IgD-negative memory B cell (primary cell): ENCODE data around the gene GMPR2. TPM values are rescaled to one million over a fixed set of nuclear protein-coding genes. Genes with fewer than 3 reads are reported as not detected.
A peak's percentile ranks its signal among the peaks of the same experiment; 100 is the strongest.
"Not testable (repeated sequence)": the region's sequence is repeated elsewhere in the genome, so short reads cannot be mapped to it uniquely, and the experiment has no call there.

ENCODE experiments used
- H3K27ac Mint-ChIP-seq, 3 donors: one replicate each; pipeline ENCODE4 v1.8.0; 2020 to 2022; ENCODE audit warnings: mild to moderate bottlenecking in 3 of 3, mixed read lengths in 3 of 3, moderate library complexity in 1 of 3
- H3K27me3 Mint-ChIP-seq: one replicate; pipeline ENCODE4 v1.8.0; 2021; ENCODE audit warnings: mixed read lengths
- H3K36me3 Mint-ChIP-seq: one replicate; pipeline ENCODE4 v1.8.0; 2020; ENCODE audit warnings: mild to moderate bottlenecking, mixed read lengths
- H3K4me1 Mint-ChIP-seq, 3 donors: one replicate each; pipeline ENCODE4 v1.8.0; 2020 to 2022; ENCODE audit warnings: mixed read lengths in 3 of 3, mild to moderate bottlenecking in 1 of 3
- H3K4me3 Mint-ChIP-seq, 4 donors: one replicate each; pipeline ENCODE4 v1.8.0; 2020 to 2022; ENCODE audit warnings: mild to moderate bottlenecking in 4 of 4, mixed read lengths in 4 of 4, moderate library complexity in 3 of 4
- H3K9me3 Mint-ChIP-seq, 3 donors: one replicate each; pipeline ENCODE4 v1.8.0; 2020 to 2021; ENCODE audit warnings: mixed read lengths in 3 of 3, mild to moderate bottlenecking in 1 of 3
- polyA plus RNA-seq: library from polyadenylated mRNA; unstranded; fragments of 300-500 nt; fragmentation: Illumina TruSeq; gene quantifications from one replicate; pipeline ENCODE4 v1.2.3, GENCODE V29; 2021

The GMPR2 gene
- polyA plus RNA-seq, 1 donor from 2014 or later: 64.1 TPM

DNA sequence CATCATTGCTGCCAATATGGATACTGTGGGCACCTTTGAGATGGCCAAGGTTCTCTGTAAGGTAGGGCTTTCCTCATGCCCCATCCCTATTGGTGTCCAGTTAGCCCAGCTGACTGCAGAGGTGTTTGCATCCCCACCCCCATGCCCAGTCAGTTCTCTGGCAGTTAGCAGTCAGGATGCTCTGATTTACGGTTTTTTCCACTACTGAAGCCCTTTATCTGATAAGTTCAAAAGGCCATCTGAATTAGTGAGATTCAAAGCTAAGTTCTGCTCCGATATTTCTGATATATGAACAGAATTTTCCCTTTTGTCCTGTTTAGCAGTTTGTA lies 773 bp downstream of the GMPR2 start:
- Mint-ChIP-seq H3K27ac (peak overlapping the region in 2 of 3 donors; percentile 88 to 94), H3K36me3 (no peaks in the 10 kb centered on the region)

DNA sequence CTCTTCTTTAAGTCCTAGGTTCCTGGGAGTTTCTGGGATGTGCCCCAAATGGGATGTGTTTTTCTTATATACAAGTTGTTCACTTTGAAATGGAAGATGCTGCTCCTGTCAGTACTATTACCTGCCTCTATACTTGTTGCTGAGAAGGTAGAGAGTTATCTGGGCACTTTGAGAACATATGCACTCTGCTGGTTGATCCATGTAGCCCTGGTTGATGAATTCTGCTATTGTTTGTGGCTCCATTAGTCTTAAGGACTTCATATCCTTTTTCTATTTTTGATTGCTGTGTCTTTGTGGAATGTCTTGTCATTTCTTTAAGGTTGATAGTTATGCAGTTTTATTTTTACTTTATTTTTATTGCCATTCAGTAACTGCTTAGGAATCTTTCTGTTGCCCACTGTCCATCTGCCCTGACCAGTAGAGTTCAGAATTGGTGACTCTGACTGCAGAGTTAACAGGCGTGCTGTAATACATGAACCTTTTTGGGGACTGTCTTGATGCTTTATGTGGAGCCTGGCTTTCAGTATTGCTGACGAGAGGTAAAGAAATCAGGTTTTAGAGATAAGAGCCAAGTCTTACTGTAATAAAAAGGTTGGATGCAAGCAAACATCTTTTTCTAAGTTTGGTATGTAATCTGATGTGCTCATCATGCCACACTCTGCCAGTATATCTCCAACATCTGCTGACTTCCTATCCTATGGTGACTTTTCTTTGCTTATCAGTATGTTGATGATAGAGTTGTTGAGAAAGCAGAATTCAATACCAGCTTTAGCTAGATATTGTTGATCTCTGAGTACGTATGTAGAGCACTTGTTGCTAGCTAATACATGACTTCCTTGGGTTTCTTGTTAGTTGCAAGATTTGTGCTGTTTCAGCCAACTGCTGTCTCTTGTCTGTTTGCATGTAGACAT lies 1.6 kb downstream of the GMPR2 start:
- Mint-ChIP-seq H3K27ac (peak overlapping the region; percentile 82 to 89 (median 88)), H3K36me3 (no peaks in the 10 kb centered on the region), H3K9me3 (no peaks in the 10 kb centered on the region), H3K4me1 (peaks cover 22 to 45% (median 41%) of the 10 kb centered on the region in 3 donors), H3K4me3 (peak overlapping the region; percentile 16 to 92 (median 42)), H3K27me3 (no peaks in the 10 kb centered on the region)

More for the DNA sequence above, 773 bp downstream of the GMPR2 start:
- no peaks in the 10 kb centered on the region for H3K27me3 Mint-ChIP-seq
- H3K4me3 Mint-ChIP-seq: peak overlapping the region; percentile 92 to 100 (median 99)
- peaks cover 25 to 38% (median 35%) of the 10 kb centered on the region in 3 donors for H3K4me1 Mint-ChIP-seq
- H3K9me3 Mint-ChIP-seq: no peaks in the 10 kb centered on the region

DNA sequence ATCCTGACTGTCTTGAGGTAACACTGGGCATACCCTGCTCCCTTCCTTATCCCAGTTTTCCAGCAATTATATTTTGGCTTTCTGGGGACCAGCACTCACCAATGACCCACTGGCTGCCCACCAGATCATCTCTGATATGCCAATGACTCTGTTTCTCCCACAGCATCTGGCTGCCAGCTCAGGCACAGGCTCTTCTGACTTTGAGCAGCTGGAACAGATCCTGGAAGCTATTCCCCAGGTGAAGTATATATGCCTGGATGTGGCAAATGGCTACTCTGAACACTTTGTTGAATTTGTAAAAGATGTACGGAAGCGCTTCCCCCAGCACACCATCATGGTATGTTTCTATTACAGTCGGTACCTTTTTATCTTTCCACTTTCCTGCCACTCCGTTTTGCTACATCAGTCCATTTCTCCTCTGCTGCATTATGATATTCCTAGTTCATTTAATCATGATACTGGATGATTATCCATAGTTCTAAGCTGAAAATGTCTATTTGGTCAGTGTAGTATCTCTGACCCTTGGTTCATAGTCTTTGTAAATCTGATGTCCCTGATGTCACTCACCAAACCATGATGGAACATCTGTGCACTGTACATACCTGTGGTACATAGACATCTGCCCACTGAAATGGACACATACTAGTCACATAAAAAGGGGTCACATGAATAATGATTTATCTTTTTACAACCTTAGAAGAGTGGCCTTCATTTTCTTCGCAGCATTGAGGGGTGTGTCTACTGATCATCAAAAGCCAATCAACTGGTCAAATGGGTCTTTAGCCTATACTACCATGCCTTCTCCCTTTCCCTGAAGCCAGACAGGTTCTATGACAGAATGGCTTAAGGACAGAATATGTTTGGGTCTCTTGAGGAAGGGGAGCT lies 3.3 kb downstream of the GMPR2 start:
- no peaks in the 10 kb centered on the region for H3K9me3 Mint-ChIP-seq
- no peaks in the 10 kb centered on the region for H3K27me3 Mint-ChIP-seq
- peak overlapping the region; percentile 76 to 81 (median 77) for H3K27ac Mint-ChIP-seq
- H3K36me3 Mint-ChIP-seq: no peaks in the 10 kb centered on the region
- peak overlapping the region in 1 of 4 donors; percentile 92 for H3K4me3 Mint-ChIP-seq
- H3K4me1 Mint-ChIP-seq: peaks cover 30 to 57% (median 53%) of the 10 kb centered on the region in 3 donors

DNA sequence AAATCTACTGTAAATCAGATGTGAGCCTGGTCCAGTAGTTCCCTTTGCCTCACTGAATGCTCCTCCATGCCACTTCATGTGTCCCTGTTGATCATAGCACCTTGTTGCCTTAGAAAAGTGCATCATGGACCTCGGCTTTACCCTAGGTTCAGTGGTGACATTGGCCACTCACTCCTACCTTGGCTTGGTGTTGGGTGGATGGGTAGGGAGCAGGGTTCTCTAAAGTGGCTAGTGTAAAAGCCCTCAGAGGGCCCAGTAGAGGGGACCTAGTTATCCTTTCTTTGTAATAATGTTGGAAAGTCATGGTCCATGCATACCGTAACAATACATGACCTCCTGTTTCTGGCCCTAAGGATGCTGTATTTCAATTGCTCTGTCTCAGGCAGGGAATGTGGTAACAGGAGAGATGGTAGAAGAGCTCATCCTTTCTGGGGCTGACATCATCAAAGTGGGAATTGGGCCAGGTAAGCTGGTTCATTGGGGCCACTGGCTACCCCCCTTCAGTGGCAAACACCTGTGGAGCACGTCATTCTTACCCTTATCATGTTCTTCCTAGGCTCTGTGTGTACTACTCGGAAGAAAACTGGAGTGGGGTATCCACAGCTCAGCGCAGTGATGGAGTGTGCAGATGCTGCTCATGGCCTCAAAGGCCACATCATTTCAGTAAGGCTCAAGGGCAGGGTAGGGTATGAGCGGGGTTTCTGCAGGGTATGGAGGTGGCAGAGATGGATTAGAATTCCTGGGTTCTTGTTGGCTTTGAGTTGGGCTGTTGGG lies 4.1 kb downstream of the GMPR2 start:
- Mint-ChIP-seq H3K27ac (peak overlapping the region in 1 of 3 donors; percentile 77), H3K4me1 (peaks cover 23 to 53% (median 48%) of the 10 kb centered on the region in 3 donors), H3K4me3 (peak overlapping the region in 1 of 4 donors; percentile 92), H3K9me3 (no peaks in the 10 kb centered on the region), H3K27me3 (no peaks in the 10 kb centered on the region), H3K36me3 (no peaks in the 10 kb centered on the region)

DNA sequence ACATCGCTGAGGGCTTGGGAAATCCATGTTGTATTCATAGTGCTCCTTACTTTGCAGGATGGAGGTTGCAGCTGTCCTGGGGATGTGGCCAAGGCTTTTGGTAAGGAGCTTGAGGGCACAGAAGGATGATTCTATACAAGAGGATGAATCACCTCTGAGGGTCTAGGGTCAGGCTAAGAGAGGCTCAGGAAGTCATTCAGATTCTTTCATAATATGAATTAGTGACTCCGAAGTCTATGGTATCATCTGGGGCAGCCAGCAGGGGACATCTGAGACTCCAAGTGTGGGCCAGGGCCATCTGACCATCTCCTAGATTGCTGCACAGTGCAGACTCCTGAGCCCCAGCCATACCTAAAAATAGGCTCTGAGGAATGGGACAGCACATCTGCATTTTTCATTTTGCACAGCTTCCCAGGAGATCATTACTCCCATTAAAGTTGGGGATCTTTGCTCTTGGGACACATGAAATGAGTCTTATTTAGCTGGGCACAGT lies 4.8 kb downstream of the GMPR2 start:
- H3K4me1 Mint-ChIP-seq: peaks cover 21 to 53% (median 49%) of the 10 kb centered on the region in 3 donors
- no peaks in the 10 kb centered on the region for H3K27me3 Mint-ChIP-seq
- peak overlapping the region in 2 of 4 donors; percentile 1 to 92 for H3K4me3 Mint-ChIP-seq
- H3K36me3 Mint-ChIP-seq: no peaks in the 10 kb centered on the region
- H3K9me3 Mint-ChIP-seq: no peaks in the 10 kb centered on the region
- peak overlapping the region in 1 of 3 donors; percentile 39 for H3K27ac Mint-ChIP-seq

DNA sequence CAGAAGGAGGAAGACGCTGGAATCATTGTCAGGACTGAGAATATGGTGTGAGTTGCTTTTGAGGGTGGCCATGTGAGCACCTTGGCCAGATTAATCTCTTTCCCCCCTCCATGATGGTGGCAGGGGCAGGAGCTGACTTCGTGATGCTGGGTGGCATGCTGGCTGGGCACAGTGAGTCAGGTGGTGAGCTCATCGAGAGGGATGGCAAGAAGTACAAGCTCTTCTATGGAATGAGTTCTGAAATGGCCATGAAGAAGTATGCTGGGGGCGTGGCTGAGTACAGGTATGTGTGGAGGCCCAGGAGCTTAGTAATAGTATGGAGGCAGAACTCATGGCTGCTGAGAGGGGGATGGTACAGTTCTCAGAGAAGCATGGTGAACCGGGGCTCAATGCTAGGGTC lies 5.4 kb downstream of the GMPR2 start:
- Mint-ChIP-seq H3K4me1 (peaks cover 28 to 52% (median 44%) of the 10 kb centered on the region in 3 donors), H3K27ac (peak overlapping the region in 1 of 3 donors; percentile 39), H3K36me3 (no peaks in the 10 kb centered on the region), H3K4me3 (peak overlapping the region in 2 of 4 donors; percentile 39 to 92), H3K27me3 (no peaks in the 10 kb centered on the region), H3K9me3 (no peaks in the 10 kb centered on the region)

DNA sequence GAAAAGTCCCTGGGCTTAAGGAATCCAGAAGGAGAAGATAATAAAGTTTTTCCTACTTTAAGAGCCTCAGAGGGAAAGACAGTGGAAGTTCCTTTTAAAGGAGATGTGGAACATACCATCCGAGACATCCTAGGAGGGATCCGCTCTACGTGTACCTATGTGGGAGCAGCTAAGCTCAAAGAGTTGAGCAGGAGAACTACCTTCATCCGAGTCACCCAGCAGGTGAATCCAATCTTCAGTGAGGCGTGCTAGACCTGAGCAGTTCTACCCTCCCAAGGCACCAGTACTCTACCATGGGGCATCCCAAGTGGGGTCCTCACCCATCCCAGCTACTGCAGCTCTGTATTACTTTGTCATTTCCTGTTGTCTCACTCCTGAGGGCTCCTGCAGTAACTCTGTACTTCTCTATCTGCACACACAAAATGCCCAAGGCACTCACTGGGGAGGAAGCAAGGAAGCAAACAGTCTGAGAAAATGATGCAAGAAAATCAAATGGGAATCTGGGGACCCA lies 5.9 kb downstream of the GMPR2 start:
- Mint-ChIP-seq H3K4me3 (peak overlapping the region in 2 of 4 donors; percentile 39 to 92), H3K9me3 (no peaks in the 10 kb centered on the region), H3K27ac (peak overlapping the region; percentile 35 to 92 (median 84)), H3K27me3 (no peaks in the 10 kb centered on the region), H3K36me3 (no peaks in the 10 kb centered on the region), H3K4me1 (peaks cover 31 to 48% (median 45%) of the 10 kb centered on the region in 3 donors)

DNA sequence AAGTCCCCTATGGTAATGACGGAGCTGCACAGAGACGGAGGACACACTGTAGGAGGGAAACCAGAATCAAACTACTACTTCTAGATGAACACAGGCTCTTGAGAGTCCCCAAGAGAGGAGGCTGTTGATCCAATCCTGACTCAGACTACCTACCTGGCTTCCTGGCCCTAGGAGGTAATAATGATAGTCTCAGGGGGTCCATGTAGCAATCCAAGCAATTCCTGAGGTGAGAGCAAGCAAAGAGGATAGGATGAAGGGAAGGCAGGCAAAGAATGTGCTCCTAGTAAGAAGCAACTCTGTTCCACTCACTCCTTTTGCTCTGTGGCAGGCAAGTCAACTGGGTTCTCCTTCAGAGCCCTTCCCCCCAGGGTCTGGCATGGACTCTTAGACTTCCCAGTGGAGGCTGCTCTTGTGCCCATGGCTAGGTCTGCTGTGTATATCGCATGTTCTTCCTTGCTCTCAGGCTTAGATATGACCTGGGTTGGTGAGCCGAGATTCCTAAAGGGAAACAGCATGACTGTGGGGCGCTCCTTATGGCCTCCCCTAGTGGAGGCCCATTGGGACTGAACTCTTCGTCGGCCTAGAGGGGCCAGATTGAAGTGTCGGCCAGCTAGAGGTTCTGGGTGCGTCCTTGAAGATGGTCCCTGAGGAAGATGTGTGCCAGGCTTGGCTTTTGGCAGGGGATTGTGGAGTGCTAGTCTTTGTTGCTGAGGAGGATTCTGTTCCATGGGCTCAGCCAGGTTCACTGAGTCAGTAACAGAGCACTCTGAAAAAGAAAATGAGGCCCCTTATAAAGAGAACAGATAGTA lies 7.6 kb downstream of the GMPR2 start:
- Mint-ChIP-seq H3K9me3 (no peaks in the 10 kb centered on the region), H3K4me3 (peak overlapping the region; percentile 79 to 96 (median 93)), H3K36me3 (peaks cover 2% of the 10 kb centered on the region), H3K27me3 (no peaks in the 10 kb centered on the region), H3K4me1 (peaks cover 39 to 45% (median 44%) of the 10 kb centered on the region in 3 donors), H3K27ac (peak overlapping the region; percentile 44 to 92 (median 59))

DNA sequence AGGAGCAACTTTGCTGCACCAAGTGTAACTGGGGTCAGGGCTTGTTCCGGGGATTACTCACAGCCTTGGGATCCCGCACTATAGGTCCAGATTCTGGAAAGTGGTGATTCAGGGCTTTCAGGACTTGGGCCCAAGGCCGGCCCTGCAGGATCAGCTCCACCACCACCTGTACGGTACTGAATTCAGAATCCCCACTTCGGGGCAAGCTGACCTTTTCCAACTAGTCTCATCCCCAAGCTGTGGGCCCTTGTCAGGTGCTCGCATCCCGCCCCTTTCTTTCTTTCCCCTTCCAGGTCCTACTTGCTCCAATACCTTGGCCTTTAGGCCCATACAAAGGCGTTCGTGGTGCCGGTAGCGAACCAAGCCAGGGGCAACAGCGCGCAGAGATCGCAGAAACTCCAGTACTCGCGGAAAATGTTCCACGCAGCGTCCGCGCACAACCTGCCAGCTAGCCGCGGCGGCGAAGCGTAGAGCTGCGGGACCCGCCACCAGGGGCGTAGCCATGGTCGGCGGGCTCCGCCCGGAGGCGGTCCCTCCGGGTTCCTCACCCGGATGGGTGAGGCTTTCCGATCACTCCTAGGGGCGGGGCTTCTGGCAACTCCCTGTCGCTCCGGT lies 9.2 kb downstream of the GMPR2 start:
- Mint-ChIP-seq H3K36me3 (peaks cover 2% of the 10 kb centered on the region), H3K27ac (peak overlapping the region; percentile 98 to 100 (median 99)), H3K4me1 (peaks cover 35 to 45% (median 40%) of the 10 kb centered on the region in 3 donors), H3K4me3 (peak overlapping the region; percentile 92 to 98 (median 95)), H3K9me3 (no peaks in the 10 kb centered on the region), H3K27me3 (no peaks in the 10 kb centered on the region)

DNA sequence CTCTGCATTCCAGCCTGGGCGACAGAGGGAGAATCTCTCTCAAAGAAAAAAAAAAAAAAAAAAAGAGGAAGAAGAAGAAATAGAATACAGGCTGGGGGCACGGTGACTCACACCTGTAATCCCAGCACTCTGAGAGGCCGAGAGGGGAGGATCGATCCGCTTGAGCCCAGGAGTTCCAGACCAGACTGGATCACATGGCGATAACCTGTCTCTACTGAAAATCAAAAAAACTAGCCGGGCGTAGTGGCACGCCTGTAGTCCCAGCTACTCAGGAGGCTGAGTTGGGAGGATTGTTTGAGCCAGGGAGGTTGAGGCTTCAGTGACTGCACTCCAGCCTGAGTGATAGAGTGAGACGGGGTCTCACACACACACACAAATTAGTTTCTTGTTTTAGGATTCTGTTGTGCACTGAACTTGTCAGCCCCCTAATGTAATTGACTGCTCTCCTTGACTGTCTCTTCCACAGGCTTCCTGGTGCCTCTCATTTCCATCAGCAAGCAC lies 10.7 kb downstream of the GMPR2 start:
- H3K4me3 Mint-ChIP-seq: peak overlapping the region; percentile 92 to 98 (median 95)
- no peaks in the 10 kb centered on the region for H3K27me3 Mint-ChIP-seq
- peaks cover 2% of the 10 kb centered on the region for H3K36me3 Mint-ChIP-seq
- H3K4me1 Mint-ChIP-seq: peaks cover 38 to 45% (median 42%) of the 10 kb centered on the region in 3 donors
- H3K9me3 Mint-ChIP-seq: no peaks in the 10 kb centered on the region
- H3K27ac Mint-ChIP-seq: peak overlapping the region; percentile 98 to 100 (median 99)

DNA sequence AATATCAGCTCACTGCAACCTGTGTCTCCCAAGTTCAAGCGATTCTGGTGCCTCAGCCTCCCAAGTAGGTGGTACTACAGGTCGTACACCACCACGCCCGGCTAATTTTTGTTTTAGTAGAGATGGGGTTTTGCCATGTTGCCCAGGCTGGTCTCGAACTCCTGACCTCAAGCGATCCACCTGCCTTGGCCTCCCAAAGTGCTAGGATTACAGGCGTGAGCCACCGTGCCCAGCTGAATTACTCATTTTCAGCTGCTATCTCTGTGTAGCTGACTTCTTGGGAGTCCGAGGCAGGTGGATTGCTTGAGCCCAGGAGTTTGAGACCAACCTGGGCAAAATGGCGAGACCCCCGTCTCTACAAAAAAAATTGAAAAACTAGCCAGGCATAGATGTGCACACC lies 12.6 kb downstream of the GMPR2 start:
- H3K9me3 Mint-ChIP-seq, H3K27me3 Mint-ChIP-seq, H3K36me3 Mint-ChIP-seq: not testable (repeated sequence)
- Mint-ChIP-seq H3K4me1 (peaks cover 23 to 37% (median 30%) of the 10 kb centered on the region in 3 donors), H3K27ac (peak overlapping the region in 1 of 3 donors; percentile 77), H3K4me3 (peak overlapping the region in 2 of 4 donors; percentile 55 to 88)

DNA sequence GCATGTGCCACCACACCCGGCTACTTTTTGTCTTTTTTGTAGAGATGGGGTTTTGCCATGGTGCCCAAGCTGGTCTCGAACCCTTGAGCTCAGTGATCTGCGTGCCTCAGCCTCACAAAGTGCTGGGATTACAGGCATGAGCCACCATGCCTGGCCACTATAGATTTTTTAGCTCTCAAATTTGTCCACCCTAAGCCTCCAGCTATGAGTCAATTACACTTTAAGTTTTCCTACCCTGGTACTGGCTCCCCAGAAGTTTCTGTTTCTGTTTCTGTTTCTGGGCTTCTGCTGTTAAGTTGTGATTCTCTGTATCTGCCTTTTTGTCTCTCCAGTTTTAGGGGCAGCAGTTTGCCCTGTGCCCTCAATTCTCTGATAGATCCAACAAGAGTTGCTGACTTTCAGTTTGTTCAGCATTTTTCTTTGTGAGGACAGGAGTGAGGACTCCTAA lies 14.1 kb downstream of the GMPR2 start:
- no peaks in the 10 kb centered on the region for H3K27me3 Mint-ChIP-seq
- peaks cover 17 to 35% (median 22%) of the 10 kb centered on the region in 3 donors for H3K4me1 Mint-ChIP-seq
- H3K9me3 Mint-ChIP-seq: no peaks in the 10 kb centered on the region
- H3K4me3 Mint-ChIP-seq: peak overlapping the region; percentile 67 to 89 (median 78)
- H3K36me3 Mint-ChIP-seq: peaks cover 4% of the 10 kb centered on the region
- H3K27ac Mint-ChIP-seq: peak overlapping the region; percentile 57 to 91 (median 60)

DNA sequence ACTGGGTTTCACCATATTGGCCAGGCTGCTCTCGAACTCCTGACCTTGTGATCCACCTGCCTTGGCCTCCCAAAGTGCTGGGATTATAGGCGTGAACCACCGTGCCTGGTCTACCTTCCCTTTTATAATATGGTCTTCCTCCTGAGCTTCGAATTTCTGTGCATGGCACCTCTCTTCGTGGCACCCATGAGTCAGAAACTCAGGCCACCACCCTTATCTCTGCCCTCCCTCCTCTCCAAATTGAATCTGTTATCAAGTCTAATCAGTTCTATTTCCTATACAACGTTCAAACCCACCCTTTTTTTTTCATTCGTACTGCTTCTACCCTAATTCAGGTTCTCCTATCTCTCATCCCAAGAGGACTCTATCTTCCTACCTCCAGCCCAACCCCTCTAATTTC lies 14.7 kb downstream of the GMPR2 start:
- H3K27me3 Mint-ChIP-seq: no peaks in the 10 kb centered on the region
- H3K4me1 Mint-ChIP-seq: peaks cover 17 to 32% (median 20%) of the 10 kb centered on the region in 3 donors
- peaks cover 4% of the 10 kb centered on the region for H3K36me3 Mint-ChIP-seq
- H3K27ac Mint-ChIP-seq: peak overlapping the region; percentile 60 to 85 (median 64)
- peak overlapping the region; percentile 9 to 89 (median 70) for H3K4me3 Mint-ChIP-seq
- no peaks in the 10 kb centered on the region for H3K9me3 Mint-ChIP-seq
